ENCODE measurements around the gene CCDC154.
A peak's percentile ranks its signal among the peaks of the same experiment; 100 is the strongest.

Gene CCDC154

DNA sequence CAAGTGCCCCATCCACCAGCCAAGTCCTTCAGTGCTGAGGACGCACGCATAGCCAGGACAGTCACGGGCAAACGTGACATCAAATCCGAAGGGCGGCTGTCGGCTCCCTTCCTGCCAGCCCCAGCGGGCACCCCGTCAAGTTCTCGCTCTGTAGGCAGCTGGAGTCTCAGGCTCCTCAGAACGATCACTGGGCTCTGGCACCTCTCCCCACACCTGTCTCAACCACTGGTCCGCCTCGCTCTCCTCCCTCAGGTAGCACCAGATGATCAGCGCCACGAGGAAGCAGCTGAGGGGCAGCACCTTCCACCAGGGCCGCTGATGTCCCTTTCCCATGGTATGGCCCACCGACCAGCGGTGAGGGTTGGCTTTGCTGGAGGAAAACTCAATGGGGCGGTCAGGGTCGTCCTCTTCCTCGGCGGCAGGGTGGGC, 24.2 kb downstream of the CCDC154 start:
- DNase-seq: no peak

DNA sequence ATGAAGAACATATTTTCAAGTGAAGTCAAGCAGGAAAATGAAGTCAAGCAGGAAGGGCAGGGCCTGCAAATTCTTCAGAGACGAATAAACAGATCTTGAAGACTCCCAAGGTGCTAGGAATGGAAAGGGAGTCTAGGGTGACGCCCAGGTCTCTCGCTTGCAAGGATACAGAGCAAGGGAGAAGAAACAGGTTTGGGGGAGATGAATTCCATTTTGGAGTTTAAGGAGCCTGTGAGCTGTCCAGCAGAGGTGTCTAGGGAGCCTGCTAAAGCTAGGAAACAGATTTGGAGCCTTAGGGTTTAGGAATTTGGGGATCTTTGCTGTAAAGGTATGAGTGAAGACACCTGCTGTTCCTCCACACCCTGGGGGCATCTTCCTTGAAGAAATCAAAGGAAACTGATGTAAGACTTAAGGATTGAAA, 27.8 kb downstream of the CCDC154 start:
- DNase-seq: no peak

- DNase-seq: peak; percentile 88
These were observed 29.7 kb downstream of the CCDC154 start, which contains the start of gene UNKL for GRCh38 chr16:1414532-1415260. Gene UNKL (minus strand): TSS chr16:1414704. CDS start chr16:1414691, 13 bp downstream.

DNA sequence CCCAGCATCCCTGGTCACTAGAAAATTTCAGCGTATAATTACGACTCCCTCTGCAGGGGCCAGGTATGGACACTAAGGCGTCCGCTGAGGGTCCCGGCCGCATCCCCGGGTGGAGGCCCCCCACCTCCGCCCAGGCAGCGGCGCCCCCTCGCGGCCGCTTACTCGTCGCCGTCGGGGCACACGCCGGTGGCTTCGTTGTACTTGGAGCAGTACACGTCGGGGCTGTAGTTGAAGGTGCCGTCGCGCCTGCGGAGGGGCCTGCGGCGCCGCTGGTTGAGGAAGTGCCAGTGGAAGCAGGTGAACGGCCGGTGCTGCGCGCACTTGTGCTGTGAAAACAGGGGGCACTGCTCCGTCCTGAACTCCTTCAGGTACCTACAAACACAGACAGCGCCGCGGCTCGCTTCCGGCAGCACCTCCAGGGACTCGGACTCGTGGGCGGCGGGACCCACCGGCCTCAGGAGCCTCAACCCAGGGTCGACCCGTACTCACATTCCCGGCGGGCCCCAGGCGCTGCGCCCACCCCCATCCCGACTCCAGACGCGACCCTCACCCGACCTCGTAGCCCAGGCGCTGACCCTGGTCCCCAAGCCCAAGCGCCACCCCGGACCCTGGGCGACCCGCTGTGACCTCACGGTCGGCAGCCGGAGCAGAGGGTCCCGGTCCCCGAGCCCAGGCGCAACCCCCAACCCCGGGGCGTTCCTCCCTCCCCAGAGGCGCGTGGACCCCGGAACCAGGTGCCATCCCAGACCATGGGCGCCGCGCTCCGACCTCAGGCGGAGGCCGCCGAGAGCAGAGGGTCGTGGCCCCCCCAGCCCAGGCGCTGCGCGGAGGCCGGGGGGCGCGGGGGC, 30.4 kb downstream of the CCDC154 start:
- peak; percentile 78 for DNase-seq

DNA sequence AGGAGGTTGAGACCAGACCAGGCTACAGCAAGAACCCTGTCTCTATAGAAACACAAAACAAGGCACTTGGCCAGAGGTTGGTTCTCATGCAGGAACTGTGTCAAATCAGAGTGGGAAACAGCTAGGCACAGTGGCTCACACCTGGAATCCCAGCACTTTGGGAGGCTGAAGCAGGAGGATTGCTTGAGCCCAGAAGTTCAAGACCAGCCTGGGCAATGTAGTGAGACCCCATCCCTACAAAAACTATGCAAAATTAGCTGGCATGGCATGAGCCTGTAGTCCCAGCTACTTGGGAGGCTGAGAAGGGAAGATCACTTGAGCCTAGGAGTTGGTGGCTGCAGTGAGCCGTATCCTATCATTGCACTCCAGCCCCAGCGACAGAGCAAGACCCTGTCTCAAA, 31.5 kb downstream of the CCDC154 start:
- no peak for DNase-seq

DNA sequence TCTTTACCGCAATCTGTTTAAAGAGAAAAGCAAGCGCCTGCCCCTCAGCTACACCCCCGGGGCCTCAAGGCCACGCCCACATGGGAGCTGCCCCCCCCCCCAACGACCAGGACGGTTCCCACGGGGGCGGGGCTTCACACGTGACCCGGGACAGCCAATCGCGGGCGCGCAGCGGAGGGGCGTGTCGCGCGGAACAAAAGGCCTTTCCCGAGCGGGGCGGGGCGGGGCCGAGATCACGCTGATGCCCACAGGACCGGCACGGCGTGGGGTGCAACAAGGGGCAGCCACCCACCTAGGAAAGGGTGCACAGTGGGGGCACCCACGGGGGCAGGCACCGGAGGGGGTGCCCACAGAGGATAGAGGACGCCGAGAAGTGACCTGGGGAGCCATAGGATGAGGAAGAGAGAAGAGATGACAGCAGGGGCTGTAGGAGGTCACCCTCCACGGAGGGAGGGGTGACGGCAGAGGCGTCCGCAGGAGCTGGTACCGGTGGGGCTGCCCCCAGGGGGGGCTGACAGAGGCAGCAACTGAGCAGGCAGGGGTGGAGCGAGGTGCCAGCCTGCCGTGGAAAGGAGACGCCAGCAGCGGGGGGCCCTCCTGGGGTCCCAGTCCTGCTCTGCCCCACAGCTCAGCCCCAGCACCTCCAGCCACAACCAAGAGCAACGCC, 36.1 kb downstream of the CCDC154 start:
- DNase-seq: peak; percentile 96

DNA sequence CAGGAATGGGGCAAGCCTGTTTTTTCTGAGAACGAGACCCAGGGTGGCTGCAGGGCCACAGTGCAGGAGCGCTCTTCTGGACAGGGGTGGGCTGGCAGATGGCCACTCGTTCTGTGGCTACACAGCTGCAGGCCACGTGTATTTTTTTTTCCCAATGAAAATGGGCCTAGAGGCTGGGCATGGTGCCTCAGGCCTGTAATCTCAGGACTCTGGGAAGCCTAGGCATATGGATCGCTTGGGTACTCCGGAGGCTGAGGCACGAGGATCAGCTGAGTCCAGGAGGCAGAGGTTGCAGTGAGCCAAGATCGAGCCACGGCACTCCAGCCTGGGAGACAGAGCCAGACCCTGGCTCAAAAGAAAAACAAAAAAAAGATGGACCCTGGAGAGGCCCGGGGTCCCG, 36.6 kb downstream of the CCDC154 start:
- DNase-seq: no peak

GRCh38 chr16:1403733-1404132, 40.6 kb downstream of the CCDC154 start:
- no peak for DNase-seq

DNA sequence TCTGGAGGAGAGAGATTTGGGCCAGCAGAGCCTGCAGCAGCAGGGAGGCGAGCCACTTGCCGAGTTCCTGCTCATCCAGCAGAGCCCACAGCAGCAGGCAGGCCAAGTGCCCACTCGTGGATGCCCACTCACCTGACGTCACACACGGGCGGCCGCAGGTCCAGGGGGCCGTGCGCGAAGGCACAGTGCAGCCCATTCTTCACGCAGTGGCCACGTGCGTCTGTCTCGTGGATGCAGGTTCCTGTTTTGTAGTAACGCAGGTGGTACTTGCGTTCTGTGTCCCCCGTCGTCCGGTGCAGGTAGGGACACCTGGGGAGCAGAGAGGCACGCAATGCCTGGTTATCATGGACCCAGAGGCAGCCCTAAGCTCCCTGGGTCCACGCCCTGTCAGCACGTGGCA, 41.3 kb downstream of the CCDC154 start:
- no peak for DNase-seq

GRCh38 chr16:1401758-1402154, 42.6 kb downstream of the CCDC154 start:
- no peak for DNase-seq

DNA sequence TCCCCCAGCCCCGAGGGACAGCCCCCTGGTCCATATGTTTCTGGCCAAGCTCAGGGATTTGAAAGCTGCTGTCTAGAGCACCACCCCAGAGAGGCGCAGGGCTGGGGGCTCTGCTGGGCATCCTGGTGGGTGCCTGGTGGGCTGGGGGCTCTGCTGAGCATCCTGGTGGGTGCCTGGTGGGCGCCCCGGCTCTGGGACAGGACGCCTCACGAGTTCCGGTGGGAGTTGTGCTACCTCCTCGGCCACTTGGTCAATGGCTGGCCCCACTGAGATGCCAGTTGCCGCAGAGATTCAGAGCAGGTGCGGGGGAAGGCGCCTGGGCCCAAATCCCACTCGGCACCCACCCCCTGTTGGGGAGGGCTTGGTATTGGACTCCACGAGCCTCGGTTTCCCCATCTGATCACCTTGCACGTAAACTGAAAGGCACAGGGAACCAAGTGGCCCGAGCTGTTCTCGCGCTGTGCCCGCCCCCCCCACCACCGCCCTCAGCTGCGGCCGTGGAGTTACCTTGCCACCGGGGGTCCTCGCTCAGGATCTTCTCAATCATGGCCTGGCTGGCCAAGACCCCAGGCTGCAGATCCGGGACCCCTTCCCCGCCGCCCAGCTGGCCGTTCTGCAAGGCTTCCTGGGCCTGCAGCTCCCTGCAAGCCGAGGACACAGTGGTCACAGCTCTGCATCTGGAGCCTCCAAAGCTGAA, 43.1 kb downstream of the CCDC154 start:
- DNase-seq: no peak

- no peak for DNase-seq
These were observed 45.4 kb downstream of the CCDC154 start for GRCh38 chr16:1398826-1399581.

- DNase-seq: no peak
These were observed 46.0 kb downstream of the CCDC154 start for GRCh38 chr16:1398351-1398750.

DNA sequence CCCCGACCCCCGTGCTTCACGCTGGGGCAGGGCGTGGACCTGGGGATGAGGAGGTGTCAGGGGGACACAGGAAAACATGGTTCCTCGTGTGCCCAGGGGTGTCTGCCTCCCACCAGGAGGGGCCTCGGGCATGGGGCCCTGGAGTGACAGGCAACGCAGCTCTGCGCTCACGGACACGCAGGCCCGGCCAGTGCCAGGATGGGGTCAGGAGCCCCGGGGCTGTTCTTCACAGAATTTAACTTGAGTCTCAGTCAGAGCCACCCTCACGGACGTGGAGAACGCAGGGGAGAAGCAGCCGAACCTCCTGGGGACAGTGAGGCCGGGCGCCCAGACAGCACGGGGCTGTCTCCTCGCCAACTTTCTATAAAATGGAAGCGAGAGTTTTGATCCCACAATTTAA, 46.6 kb downstream of the CCDC154 start:
- no peak for DNase-seq

- DNase-seq: no peak
These were observed 48.8 kb downstream of the CCDC154 start for GRCh38 chr16:1395444-1396031.

- DNase-seq: no peak
These were observed 49.9 kb downstream of the CCDC154 start for GRCh38 chr16:1394367-1394951.

GRCh38 chr16:1393613-1394176, 50.7 kb downstream of the CCDC154 start:
- DNase-seq: no peak

DNA sequence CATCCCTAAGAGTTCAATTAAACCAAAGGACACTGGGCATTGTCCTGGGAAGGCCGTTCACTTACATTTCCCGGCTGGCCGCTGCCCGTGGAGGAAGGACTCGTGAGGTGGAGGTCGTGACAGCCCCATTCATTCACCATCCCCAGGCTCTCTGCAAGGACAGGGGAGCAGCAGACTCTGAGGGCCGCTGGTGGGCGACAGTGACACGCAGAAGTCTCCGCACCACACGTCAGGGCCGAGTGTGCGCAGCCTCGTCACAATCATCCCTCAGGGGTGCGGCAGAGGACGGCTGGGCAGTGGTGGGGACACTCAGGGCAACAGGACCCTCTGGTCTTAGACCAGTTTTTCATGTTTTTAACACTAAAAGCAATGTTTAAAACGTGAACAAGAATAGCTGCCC, 51.5 kb downstream of the CCDC154 start:
- DNase-seq: no peak

GRCh38 chr16:1390239-1390779, 54.0 kb downstream of the CCDC154 start:
- DNase-seq: no peak

- no peak for DNase-seq
These were observed 54.6 kb downstream of the CCDC154 start for GRCh38 chr16:1389762-1390161.

DNA sequence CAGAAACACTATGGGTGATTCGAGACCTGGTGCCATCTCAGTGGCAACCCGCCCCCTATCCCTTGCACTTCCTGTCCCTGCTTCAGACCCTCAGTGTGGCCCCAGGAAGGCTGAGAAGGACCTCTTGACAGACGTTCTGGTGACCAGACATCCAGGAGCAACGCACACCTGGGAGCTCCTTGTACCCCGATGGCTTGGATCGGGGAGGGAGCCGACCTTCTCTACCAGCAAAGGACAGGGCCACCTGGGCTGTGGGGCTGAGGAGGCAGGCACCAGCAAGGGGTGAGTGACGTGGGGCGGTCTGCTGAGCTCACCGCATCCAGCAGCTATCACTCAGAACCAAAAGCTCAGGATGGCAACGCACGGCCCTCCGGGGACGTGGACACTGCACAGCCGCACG, 57.0 kb downstream of the CCDC154 start:
- no peak for DNase-seq

Data from activated CD4-positive, alpha-beta T cell treated with anti-CD3 and anti-CD28 coated beads, Interleukin-2, Interleukin-6, amounts not matched to agents 100 ng/mL and 50 ng/mL, durations not matched to agents 16 hours and 8 hours (primary cell).